NK-92 treated with Interleukin-12 subunit alpha and Interleukin-12 subunit beta, amount 100 ng/mL, for 24 hours (cell line): ENCODE measurements around the gene CCND1.

Experiments
- DNase-seq: peaks from one replicate; lab custom pipeline; 2025; lab: John Stamatoyannopoulos, UW

CCND1 gene

GRCh38 chr11:69640995-69641581 lies at the start of gene CCND1:
CCND1 (plus strand) TSS chr11:69641156; CDS start chr11:69641314, 158 bp downstream.
- DNase-seq, result no peak

GRCh38 chr11:69592986-69593650 lies 47.8 kb upstream of the CCND1 start:
- no peak for DNase-seq

- DNase-seq, result no peak
Observed at GRCh38 chr11:69593851-69594250, 47.1 kb upstream of the CCND1 start.

GRCh38 chr11:69594481-69594880 lies 46.5 kb upstream of the CCND1 start:
- no peak for DNase-seq

GRCh38 chr11:69595805-69596665 lies 44.9 kb upstream of the CCND1 start:
- DNase-seq, result no peak

- no peak for DNase-seq
Observed at GRCh38 chr11:69598147-69598546, 42.8 kb upstream of the CCND1 start.

GRCh38 chr11:69599502-69599901 lies 41.5 kb upstream of the CCND1 start:
- no peak for DNase-seq

- no peak for DNase-seq
Observed at GRCh38 chr11:69600001-69600400, 41.0 kb upstream of the CCND1 start.

GRCh38 chr11:69601011-69601975 lies 39.7 kb upstream of the CCND1 start:
- no peak for DNase-seq

- DNase-seq, result no peak
Observed at GRCh38 chr11:69603111-69603836, 37.7 kb upstream of the CCND1 start.

GRCh38 chr11:69604055-69604454 lies 36.9 kb upstream of the CCND1 start:
- no peak for DNase-seq

GRCh38 chr11:69605737-69606526 lies 35.0 kb upstream of the CCND1 start:
- DNase-seq, result no peak

- DNase-seq, result no peak
Observed at GRCh38 chr11:69609351-69609750, 31.6 kb upstream of the CCND1 start.

- no peak for DNase-seq
Observed at GRCh38 chr11:69611548-69612526, 29.1 kb upstream of the CCND1 start.

- DNase-seq, result no peak
Observed at GRCh38 chr11:69613594-69613993, 27.4 kb upstream of the CCND1 start.

GRCh38 chr11:69614085-69614484 lies 26.9 kb upstream of the CCND1 start:
- no peak for DNase-seq

- no peak for DNase-seq
Observed at GRCh38 chr11:69615545-69616278, 25.2 kb upstream of the CCND1 start.

GRCh38 chr11:69617220-69617619 lies 23.7 kb upstream of the CCND1 start:
- DNase-seq, result no peak
